Measurements from ENCODE around the gene LITAF.
"Not testable (repeated sequence)": the region's sequence is repeated elsewhere in the genome, so short reads cannot be mapped to it uniquely, and the experiment has no call there.

The LITAF gene

DNA sequence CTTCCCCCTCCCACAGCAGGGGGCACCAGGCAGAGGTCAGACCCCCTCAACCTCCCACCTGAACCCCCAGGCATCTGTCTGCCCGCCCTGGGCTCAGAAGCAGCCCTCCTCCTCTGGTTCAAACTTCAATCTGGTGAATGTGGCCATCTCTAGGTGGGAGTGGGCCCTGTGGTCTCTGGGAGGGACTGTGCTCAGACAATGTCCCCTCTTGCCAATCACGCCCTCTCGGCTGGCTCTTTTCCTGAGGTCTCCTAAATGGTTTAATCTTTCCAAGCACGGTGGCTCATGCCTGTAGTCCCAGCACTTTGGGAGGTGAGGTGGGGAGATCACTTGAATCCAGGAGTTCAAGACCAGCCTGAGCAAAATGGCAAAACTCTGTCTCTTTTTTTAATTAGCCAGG is 15.2 kb downstream of the LITAF start:
- DNase-seq: no peak

DNA sequence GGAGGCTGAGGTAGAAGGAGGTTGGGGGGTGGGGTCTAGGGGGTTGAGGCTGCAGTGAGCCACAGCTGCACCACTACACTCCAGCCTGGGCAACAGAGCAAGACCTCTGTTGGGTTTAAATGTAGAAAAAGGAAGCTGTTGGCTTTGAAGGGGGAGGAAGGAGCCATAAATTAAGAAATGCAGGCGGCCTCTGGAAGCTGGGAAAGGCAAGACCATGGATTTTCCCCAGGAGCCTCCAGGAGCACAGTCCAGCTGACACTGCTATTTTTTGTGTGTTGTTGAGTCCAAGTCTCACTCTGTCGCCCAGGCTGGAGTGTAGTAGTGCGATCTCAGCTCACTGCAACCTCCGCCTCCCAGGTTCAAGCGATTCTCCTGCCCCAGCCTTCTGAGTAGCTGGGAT is 15.9 kb downstream of the LITAF start:
- DNase-seq: no peak

- DNase-seq: no peak
These were observed 16.5 kb downstream of the LITAF start for GRCh38 chr16:11570258-11570657.

DNA sequence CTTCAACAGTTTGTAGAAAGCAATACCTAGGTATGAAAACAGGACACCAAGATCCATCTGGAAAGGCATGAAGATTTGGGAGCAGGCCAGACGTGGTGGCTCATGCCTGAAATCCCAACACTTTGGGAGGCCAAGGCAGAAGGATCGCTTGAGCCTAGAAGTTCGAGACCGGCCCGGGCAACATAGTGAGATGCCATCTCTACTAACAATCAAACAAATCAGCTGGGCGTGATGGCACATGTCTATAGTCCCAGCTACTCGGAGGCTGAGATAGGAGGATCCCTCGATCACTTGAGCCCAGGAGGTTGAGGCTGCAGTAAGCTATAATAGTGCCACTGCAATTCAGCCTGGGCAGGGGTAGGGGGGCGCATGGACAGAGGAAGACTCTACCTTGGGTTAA is 20.3 kb downstream of the LITAF start:
- no peak for DNase-seq

DNA sequence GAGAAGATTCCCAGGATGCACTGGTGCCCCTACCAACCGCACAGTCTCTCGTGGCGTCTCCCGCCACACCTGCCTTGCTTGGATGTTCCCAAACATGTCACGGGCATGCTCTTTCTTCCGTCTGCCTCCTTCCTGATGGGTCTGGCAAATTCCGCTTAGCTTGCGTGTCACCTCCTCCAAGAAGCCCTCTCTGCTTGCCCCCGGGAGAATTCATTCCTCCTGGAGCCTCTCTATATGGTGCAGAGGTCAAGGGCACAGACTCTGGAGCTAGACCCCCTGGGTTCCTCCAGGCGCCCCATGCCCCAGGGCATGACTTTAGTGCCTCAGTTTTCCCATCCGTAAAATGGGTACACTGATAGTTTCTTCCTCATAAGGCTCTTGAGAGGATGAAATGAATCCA is 21.1 kb downstream of the LITAF start:
- no peak for DNase-seq

DNA sequence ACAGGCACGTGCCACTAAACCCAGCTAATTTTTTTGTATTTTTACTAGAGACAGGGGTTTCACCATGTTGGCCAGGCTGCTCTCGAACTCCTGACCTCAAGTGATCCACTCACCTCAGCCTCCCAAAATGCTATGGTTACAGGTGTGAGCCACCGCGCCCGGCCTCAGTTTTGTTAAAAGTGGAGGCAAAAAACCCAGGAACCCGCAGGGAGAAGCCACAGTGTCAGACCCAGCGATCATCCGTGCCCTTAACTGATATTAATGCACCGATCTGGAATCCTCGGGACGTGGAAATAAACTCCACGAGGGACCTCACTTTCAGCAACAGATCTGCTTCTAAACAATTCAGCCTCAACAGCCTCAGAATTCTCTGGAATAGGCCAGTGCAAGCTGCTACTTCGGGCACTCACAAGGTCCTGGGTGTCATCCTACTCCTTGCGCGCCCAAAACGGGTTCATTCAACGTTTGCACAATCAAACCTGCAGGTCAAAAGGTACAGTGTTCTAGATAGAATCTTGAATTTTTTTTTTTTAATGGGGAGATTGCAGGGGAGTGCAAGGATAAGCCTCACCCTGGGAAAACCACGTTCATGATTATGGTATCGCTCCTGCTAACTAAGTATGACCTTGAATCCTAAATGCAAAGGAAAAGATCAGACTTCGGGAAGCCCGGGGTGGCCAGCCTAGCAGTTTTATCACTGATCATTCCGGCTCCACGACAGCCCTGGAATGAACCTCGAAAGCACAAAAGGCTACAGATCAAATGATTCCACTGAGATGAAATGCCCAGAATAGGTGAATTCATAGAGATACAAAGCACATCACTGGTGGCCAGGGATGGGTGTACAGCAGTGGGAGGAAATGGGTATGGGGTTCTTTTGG is 22.4 kb downstream of the LITAF start:
- DNase-seq: no peak

GRCh38 chr16:11563493-11564040 is 23.2 kb downstream of the LITAF start:
- DNase-seq: no peak

- DNase-seq: no peak
These were observed 23.8 kb downstream of the LITAF start for GRCh38 chr16:11562941-11563340.

DNA sequence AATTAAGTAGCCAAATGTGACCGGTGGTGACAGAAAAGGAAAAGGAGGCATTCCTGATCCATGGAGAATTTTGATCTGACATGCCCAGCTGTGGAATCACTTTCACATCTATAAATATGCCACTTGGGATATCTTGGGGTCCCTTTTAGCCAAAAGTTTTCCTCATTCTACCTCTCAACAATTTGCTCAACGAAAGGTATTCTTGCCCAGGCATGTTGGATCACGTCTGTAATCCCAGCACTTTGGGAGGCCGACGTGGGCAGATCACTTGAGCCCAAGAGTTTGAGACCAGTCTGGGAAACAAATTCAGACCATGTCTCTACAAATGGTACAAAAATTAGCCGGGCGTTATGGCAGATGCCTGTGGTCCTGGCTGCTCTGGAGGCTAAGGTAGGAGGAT is 24.3 kb downstream of the LITAF start:
- DNase-seq: no peak

- DNase-seq: no peak
These were observed 24.9 kb downstream of the LITAF start for GRCh38 chr16:11561856-11562255.

DNA sequence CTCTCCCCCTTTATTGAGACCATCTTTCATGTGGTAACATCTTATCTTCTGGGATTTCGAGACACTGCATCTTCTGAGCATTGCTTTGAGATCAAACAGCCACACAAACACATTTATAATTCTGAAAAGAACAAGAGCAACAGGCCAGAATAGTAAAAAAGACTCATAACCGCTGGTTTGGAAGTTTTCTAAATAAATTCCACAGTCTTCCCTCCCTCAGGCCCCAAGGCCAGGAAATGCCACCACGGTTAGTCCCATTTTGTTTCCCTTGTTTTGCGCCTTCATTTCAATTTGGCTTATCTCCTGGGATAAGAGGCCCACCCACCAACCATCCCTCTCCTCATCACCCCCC is 25.3 kb downstream of the LITAF start:
- DNase-seq: no peak

- DNase-seq: no peak
These were observed 25.8 kb downstream of the LITAF start for GRCh38 chr16:11560701-11561453.

- not testable (repeated sequence) for DNase-seq
These were observed 28.4 kb downstream of the LITAF start for GRCh38 chr16:11558308-11558823.

GRCh38 chr16:11557801-11558200 is 28.9 kb downstream of the LITAF start:
- DNase-seq: no peak

DNA sequence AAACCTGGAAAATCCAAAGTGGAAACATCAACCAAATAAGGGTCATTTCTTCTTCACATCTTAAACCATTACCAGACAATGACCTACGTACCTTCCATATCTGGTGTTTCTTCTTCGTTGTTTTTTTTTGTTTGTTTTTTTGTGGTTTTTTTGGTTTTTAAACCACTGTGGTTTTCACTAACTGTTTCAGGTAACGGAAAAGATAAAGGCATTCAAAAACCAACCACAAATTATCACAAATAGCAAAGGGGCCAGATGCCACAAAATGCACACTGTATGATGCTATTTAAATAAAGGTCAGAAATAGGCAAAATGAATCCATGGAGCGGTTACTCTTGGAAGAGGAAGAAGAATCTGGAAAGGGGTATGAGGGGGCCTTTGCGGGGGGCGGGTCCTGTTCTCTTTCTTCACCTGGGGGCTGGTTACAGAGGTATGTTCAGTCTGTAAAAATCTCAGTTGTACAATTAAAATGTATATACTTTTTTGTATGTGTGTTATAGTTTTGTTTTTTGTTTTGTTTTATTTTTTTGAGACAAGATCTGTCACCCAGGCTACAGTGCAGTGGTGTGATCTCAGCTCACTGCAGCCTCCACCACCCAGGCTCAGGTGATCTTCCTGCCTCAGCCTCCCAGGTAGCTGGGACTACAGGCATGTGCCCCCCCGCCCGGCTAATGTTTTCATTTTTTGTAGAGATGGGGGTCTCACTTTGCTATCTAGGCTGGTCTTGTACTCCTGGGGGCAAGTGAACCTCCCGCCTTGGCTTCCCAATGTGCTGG is 29.6 kb downstream of the LITAF start:
- no peak for DNase-seq

GRCh38 chr16:11556214-11556819 is 30.4 kb downstream of the LITAF start:
- no peak for DNase-seq

DNA sequence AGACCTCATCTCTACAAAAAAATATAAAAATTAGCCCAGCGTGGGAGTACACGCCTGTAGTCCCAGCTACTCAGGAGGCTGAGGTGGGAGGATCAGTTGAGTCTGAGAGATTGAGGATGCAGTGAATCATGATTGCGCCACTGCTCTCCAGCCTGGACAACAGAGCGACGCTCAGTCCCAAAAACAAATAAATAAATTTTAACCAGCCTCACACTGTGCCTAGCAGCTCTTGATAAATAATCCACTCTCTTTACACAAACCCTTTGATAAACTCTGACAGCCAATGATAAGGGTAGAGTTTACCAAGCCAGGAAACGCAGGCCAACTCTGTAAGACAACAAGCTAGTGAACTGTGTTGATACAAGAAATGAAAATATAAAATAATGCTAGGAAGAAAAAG is 32.7 kb downstream of the LITAF start:
- DNase-seq: no peak

DNA sequence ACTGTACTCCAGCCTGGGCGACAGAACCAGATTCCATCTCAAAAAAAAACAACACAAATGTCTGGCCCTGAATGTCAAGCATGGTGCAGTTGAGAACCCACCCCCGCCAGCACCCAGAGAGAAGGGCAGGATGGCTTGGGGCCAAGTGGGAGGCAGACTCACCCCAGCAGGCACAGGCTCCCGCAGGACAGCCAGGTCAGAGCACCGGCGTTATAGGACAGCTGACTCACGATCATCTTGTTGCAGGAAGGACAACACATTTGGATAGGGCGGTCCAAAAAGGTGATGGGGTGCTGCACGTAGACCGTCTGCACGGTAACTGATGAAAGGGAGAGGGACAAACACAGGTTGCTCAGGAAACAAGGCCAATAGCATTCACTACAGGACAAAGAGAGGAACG is 33.3 kb downstream of the LITAF start:
- no peak for DNase-seq

DNA sequence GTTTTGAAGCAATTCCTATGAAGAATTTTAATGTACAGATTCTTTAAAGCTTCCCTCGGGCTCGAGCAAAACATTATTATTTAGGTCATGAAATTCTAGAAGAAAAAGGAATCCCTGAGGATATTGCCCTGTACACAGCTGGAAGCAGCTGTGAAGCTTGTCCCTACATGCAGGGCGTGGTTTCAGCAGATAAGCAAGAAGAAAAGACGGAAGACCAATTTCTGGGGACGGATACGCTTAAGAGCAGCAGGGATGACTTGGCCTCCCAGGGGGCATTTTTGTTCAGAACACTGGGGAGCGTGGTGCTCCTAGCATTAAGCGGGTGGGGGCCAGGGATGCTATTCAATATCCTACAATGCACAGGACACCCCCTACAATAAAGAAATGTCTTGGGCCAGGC is 34.3 kb downstream of the LITAF start:
- no peak for DNase-seq

- DNase-seq: no peak
These were observed 34.9 kb downstream of the LITAF start for GRCh38 chr16:11551842-11552241.

DNA sequence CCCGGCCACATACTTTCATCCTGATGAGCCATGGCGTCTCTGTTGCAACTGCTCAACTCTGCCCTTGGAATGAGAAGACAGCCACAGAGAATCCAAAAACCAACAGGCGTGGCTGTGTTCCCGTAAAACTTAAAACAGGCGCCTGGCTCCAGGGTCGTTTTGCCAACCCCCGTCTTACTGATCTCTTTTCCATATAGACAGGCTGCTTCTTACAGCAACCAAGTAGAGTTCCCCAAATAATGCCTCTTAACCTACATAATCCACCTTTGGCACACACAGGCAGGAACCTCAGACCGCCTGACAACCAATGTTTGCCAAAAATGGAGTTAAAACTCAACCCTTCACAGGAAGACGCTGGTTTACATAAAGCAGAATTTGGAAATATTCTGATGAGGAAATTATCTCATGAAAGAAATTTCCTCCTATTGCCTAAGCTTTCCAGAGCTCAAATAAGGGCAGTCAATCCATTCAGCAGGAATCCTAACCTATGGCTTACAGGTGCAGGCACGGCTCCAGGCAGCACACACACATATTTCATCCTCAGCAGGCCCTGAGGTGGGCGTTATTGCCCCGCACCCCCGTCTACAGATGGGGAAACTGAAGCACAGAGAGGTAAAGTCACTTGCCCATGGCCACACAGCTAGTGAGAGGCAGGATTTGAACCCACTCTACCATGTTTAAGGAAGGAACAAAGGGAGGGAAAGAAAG is 35.8 kb downstream of the LITAF start:
- DNase-seq: no peak

All from NCI-H1694 (cell line).